Measurements from ENCODE around the gene GINS1. TPM values are rescaled to one million over a fixed set of nuclear protein-coding genes. Genes with fewer than 3 reads are reported as not detected.
A peak's percentile ranks its signal among the peaks of the same experiment; 100 is the strongest.

GINS1 gene
- total RNA-seq, 1 experiment from 2014 or later, result 74.3 TPM

DNA sequence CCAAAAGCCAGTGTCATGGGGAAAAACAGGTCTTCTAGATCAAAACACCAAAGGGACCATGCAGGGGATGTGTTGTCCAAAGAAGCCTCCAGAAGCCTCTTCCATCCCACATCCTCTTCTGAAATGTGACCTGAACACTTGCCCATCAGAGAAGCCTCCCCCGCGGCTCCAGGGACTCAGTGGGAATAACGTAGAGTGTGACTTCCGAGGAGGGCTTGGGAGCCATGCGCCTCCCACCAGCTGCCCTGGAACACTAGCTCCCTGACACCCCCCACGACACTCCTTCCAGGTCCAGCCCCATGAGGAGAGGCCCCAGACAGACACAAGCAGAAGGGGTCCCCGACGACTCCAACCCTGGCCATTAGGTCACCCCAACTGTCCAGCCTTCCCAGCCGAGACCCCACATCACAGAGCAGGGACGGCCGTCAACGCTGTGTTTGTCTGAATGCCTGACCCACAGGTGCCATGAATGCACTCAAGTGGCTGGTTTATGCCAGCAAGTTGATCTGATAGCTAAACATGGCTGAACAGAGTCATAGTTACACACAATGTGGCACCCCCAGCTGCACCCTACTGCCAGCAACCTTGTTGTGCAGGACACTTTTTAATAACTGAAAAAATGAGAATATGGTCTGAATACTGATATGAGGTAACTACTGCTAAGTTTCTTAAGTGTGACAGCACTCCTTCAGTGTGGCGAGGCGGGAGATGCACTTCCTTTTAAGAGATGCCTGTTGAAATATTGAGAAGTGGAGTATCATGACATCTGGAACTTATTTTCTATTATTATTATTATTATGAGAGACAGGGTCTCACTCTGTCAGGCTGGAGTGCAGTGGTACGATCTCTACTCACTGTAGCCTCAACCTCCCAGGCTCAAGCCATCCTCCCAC lies 58.0 kb downstream of the GINS1 start:
- H4K5ac ChIP-seq (ENCODE audit: insufficient read length, low read depth, low read length), result no peak overlapping the region
- no peak overlapping the region for H3K23ac ChIP-seq (ENCODE audit: insufficient read length, low read depth, low read length)
- H3K9me3 Mint-ChIP-seq, result no peaks in the 10 kb centered on the region; a peak in 1 of 5 replicates
- H2AFZ ChIP-seq (ENCODE audit: low read length), result no peak overlapping the region
- H4K8ac ChIP-seq (replicated peaks; ENCODE audit: insufficient read length, low read depth, low read length), result no peak overlapping the region
- H3K27ac ChIP-seq (ENCODE audit: insufficient read length, low read depth, low read length), result no peak overlapping the region
- no peak overlapping the region for H3K4me3 Mint-ChIP-seq
- TF ChIP-seq, protein P1, sequence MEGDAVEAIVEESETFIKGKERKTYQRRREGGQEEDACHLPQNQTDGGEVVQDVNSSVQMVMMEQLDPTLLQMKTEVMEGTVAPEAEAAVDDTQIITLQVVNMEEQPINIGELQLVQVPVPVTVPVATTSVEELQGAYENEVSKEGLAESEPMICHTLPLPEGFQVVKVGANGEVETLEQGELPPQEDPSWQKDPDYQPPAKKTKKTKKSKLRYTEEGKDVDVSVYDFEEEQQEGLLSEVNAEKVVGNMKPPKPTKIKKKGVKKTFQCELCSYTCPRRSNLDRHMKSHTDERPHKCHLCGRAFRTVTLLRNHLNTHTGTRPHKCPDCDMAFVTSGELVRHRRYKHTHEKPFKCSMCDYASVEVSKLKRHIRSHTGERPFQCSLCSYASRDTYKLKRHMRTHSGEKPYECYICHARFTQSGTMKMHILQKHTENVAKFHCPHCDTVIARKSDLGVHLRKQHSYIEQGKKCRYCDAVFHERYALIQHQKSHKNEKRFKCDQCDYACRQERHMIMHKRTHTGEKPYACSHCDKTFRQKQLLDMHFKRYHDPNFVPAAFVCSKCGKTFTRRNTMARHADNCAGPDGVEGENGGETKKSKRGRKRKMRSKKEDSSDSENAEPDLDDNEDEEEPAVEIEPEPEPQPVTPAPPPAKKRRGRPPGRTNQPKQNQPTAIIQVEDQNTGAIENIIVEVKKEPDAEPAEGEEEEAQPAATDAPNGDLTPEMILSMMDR (conservative IDR thresholded peaks at IDR 0.05), result no peak
- no peaks in the 10 kb centered on the region for H3K4me1 ChIP-seq (ENCODE audit: insufficient read depth, low read length)
- H4K20me1 ChIP-seq (ENCODE audit: control insufficient read depth, insufficient read depth, insufficient read length), result no peaks in the 10 kb centered on the region
- H3K56ac ChIP-seq (ENCODE audit: insufficient read length, low read depth, low read length), result no peak overlapping the region
- H4K91ac ChIP-seq (ENCODE audit: insufficient read length, low read depth, low read length), result no peak overlapping the region
- no peak for DNase-seq
- no peak overlapping the region for H2BK120ac ChIP-seq (ENCODE audit: low read depth, low read length, poor library complexity, severe bottlenecking)
- no peaks in the 10 kb centered on the region for H3K23me2 ChIP-seq (ENCODE audit: insufficient read length, low read depth, low read length, poor library complexity, severe bottlenecking)
- H3K27me3 Mint-ChIP-seq (ENCODE audit: low read depth), result no peaks in the 10 kb centered on the region
- H3K27ac Mint-ChIP-seq, result 0 out of 7 replicates have a peak overlapping the region, but pooled peaks of 1 of the 3 experiments have one; percentile 55
- H2BK20ac ChIP-seq (ENCODE audit: low read depth, low read length, poor library complexity, severe bottlenecking), result no peak overlapping the region
- no peak overlapping the region for H3K4me2 ChIP-seq (ENCODE audit: insufficient read depth, insufficient read length, low read length)
- no peaks in the 10 kb centered on the region for H3K27me3 ChIP-seq (ENCODE audit: insufficient read depth, low read length)
- no peak overlapping the region for H3K14ac ChIP-seq (ENCODE audit: insufficient read depth, low read length)
- no peak overlapping the region for H3T11ph ChIP-seq (ENCODE audit: low read length)
- no CpG with 5 or more reads among the region's 15 CpGs for WGBS (ENCODE audit: extremely low coverage, insufficient read length, low lambda C conversion rate)
- H2BK12ac ChIP-seq (ENCODE audit: insufficient read length, low read depth, low read length), result no peak overlapping the region
- H3K36me3 Mint-ChIP-seq (ENCODE audit: insufficient read depth in 1 of 3, low read depth in 3 of 3), result peaks cover 60 to 89% (median 81%) of the 10 kb centered on the region in 3 experiments
- H3K79me2 ChIP-seq (ENCODE audit: insufficient read depth, low read length), result no peaks in the 10 kb centered on the region
- no peak overlapping the region for H3K18ac ChIP-seq (ENCODE audit: insufficient read length, low read depth, low read length)
- H3K79me1 ChIP-seq (ENCODE audit: insufficient read depth, low read depth, low read length, poor library complexity, severe bottlenecking), result no peaks in the 10 kb centered on the region
- H3K9ac ChIP-seq (ENCODE audit: extremely low read depth, insufficient read length, low read length), result no peak overlapping the region
- H2BK15ac ChIP-seq (ENCODE audit: low read depth, low read length), result no peak overlapping the region
- H2BK5ac ChIP-seq (ENCODE audit: insufficient read length, low read length), result no peak overlapping the region
- no peaks in the 10 kb centered on the region for H3K9me3 ChIP-seq (ENCODE audit: control insufficient read depth, low read depth, low read length)
- no peak overlapping the region for H2AK5ac ChIP-seq (ENCODE audit: insufficient read length, low read length)
- no peak overlapping the region for H3K4ac ChIP-seq (ENCODE audit: low read depth, low read length)
- H3K4me1 Mint-ChIP-seq, result peaks cover 5 to 16% of the 10 kb centered on the region in 2 experiments; a peak in 3 of 4 replicates
